Neural cell (in vitro differentiated cells): ENCODE results near the gene DERA.

ENCODE experiments used
- EP300 ChIP-seq: fragments of 450-650 bp; conservative IDR thresholded peaks from 2 replicates; pipeline ENCODE4 v1.6.1; 2014; ENCODE audit warnings: antibody characterized with exemption, mild to moderate bottlenecking, moderate library complexity; ENCODE audit not compliant: poor library complexity, severe bottlenecking
- POLR2AphosphoS5 ChIP-seq: IDR thresholded peaks from 2 replicates; pipeline ENCODE4 v1.6.1; 2012
- TF ChIP-seq, protein P1 (sequence below): fragments of 450-650 bp; IDR thresholded peaks from 2 replicates; pipeline ENCODE4 v1.5.1; 2014; ENCODE audit warnings: antibody characterized with exemption, mild to moderate bottlenecking, moderate library complexity; ENCODE audit not compliant: poor library complexity, severe bottlenecking

DNA sequence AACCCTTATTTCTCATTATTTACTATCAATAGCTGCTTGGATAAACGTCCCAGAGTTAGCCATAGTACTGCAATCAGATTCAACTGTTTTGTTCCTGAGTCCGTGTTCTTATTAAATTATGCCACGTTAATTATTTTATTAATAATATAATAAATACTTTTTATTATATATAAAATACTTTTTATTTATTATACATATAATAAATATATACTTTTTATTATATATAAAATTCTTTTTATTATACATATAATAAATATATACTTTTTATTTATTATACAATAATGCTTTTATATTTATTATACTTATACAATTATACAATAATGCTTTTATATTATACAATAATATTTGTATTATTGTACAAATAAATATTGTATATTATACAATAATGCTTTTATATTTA, 17.9 kb upstream of the DERA start:
- TF ChIP-seq, protein P1, sequence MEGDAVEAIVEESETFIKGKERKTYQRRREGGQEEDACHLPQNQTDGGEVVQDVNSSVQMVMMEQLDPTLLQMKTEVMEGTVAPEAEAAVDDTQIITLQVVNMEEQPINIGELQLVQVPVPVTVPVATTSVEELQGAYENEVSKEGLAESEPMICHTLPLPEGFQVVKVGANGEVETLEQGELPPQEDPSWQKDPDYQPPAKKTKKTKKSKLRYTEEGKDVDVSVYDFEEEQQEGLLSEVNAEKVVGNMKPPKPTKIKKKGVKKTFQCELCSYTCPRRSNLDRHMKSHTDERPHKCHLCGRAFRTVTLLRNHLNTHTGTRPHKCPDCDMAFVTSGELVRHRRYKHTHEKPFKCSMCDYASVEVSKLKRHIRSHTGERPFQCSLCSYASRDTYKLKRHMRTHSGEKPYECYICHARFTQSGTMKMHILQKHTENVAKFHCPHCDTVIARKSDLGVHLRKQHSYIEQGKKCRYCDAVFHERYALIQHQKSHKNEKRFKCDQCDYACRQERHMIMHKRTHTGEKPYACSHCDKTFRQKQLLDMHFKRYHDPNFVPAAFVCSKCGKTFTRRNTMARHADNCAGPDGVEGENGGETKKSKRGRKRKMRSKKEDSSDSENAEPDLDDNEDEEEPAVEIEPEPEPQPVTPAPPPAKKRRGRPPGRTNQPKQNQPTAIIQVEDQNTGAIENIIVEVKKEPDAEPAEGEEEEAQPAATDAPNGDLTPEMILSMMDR, result no peak
- no peak for TF ChIP-seq POLR2AphosphoS5
- no peak for TF ChIP-seq EP300
